GM12878 (cell line): Measurements from ENCODE around the gene HCN3. TPM values are rescaled to one million over a fixed set of nuclear protein-coding genes. Genes with fewer than 3 reads are reported as not detected.

Experiments used
- CBFB ChIP-seq: IDR thresholded peaks from 2 replicates; pipeline ENCODE4 v1.6.1; 2016; ENCODE audit warnings: antibody characterized with exemption, low read depth
- CHD1 ChIP-seq: IDR thresholded peaks from 2 replicates; pipeline ENCODE4 v1.6.1; 2012; ENCODE audit warnings: low read depth, low read length, improper control_type of control experiment
- EZH2 ChIP-seq: IDR thresholded peaks from 2 replicates; pipeline ENCODE4 v1.6.1; 2012; ENCODE audit warnings: low read depth, mild to moderate bottlenecking, control low read depth, inconsistent platforms, low read length, borderline replicate concordance; ENCODE audit not compliant: control insufficient read depth
- RBBP5 ChIP-seq: fragments of 200-600 bp; sonication (generic); conservative IDR thresholded peaks from 2 replicates; pipeline ENCODE4 v1.6.1; 2016
- TCF3 ChIP-seq: IDR thresholded peaks from 2 replicates; pipeline ENCODE4 v1.6.1; 2012; ENCODE audit warnings: low read depth, mild to moderate bottlenecking, low read length, borderline replicate concordance; ENCODE audit not compliant: insufficient read depth
- YY1 ChIP-seq: IDR thresholded peaks from 2 replicates; pipeline ENCODE4 v1.6.1; 2011; ENCODE audit warnings: low read depth, mild to moderate bottlenecking, low read length
- polyA plus RNA-seq, 11 experiments: library from polyadenylated mRNA; depleted of rRNA in 4 of 11; unstranded in 6 of 11; stranded (reverse) in 5 of 11; fragments of >200 nt; fragmentation: Nextera tagmentation in 4 of 11; fragmentation: Illumina TruSeq in 1 of 11; extraction: Ambion mirVana in 4 of 11; extraction: Trizol in 1 of 11; gene quantifications; 1 replicate in 1 of 11; 2 replicates in 10 of 11; pipeline versions ENCODE4 v1.2.1 to v1.2.3, GENCODE V29; 2011 to 2016; ENCODE audit warnings: inconsistent platforms in 2 of 11, missing spikeins in 2 of 11, low read depth in 1 of 11
- total RNA-seq, 4 experiments: library from RNA; depleted of rRNA in 3 of 4; stranded (reverse); fragments of >200 nt in 3 of 4; fragmentation: Illumina TruSeq in 1 of 4; extraction: Trizol in 1 of 4; gene quantifications; 2 replicates each; pipeline versions ENCODE4 v1.2.1 to v1.2.3, GENCODE V29; 2013 to 2021
- TF ChIP-seq, protein P1 (sequence below): fragments of 450-650 bp; formaldehyde crosslinking; IDR thresholded peaks from 2 replicates; pipeline ENCODE4 v1.5.0; 2022; ENCODE audit warnings: mild to moderate bottlenecking, missing genetic modification characterization
- TF ChIP-seq, protein P2 (sequence below): fragments of 450-650 bp; conservative IDR thresholded peaks from 2 replicates; pipeline ENCODE4 v1.6.1; 2017; ENCODE audit warnings: mild to moderate bottlenecking, moderate library complexity
- TF ChIP-seq, protein P3 (sequence below), 3 experiments: IDR thresholded peaks in 2 of 3; conservative IDR thresholded peaks in 1 of 3; 2 replicates each; pipeline ENCODE4 v1.5.1; 2011; ENCODE audit warnings: low read depth in 3 of 3, low read length in 3 of 3, mild to moderate bottlenecking in 3 of 3, control low read depth in 2 of 3, moderate library complexity in 2 of 3, inconsistent platforms in 1 of 3, mixed read lengths in 1 of 3; ENCODE audit not compliant: control insufficient read depth in 2 of 3, insufficient read depth in 1 of 3; ENCODE audit errors: extremely low read depth in 1 of 3
- TF ChIP-seq, protein P4 (sequence below): fragments of 450-650 bp; IDR thresholded peaks from 2 replicates; pipeline ENCODE4 v1.6.1; 2017; ENCODE audit warnings: antibody characterized with exemption, mild to moderate bottlenecking, moderate library complexity
- TF ChIP-seq, protein P5 (sequence below): fragments of 450-650 bp; IDR thresholded peaks from 2 replicates; pipeline ENCODE4 v1.6.1; 2017; ENCODE audit warnings: mild to moderate bottlenecking, moderate library complexity

The HCN3 gene
- total and polyA plus RNA-seq, 10 of the 15 experiments (the other 5 are each of a cell fraction or from before 2014, with no cell fraction given), result 0.08 to 4.1 (median 1.8) TPM

DNA sequence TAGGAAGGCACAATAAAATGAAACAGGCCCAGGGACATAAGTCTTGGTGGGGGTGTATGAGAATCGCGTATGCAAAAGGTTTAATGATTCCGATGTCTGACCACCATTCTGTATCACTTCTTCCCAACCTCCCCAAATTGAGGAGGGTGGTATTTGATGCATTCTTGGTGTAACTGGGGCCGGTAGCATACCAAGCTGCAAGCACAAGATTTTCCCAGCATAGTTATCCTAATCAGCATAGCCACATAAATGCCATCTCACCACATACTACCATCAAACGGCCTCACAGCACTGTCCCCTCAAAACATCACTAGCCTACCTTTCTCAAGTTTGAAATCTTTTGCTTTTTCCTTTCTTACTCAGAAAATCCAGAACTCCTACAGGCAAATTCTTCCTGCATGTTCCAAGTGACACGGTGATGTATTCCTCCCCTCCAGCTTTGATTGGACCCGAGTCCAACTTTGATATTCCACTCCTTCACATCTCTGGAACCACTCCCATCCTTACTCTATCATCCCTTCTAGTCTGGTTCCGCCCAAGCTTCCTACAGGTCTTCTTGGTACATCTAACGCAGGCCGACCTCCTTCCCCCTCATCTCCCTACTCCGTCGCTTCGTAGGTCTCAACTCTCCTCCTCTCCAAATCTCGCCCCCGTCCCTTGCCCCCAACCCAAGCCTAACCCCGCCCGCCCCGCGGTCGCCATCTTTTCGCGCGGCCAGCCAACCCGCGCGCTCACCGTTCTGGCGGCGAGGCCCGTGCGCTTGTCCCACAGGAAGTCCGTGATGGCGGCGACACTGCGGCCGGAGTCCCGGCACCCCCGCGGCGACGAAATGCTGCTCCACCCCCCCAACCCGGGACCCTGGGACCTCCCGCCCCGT lies 4.6 kb upstream of the HCN3 start (continued):
- TF ChIP-seq, protein P1, sequence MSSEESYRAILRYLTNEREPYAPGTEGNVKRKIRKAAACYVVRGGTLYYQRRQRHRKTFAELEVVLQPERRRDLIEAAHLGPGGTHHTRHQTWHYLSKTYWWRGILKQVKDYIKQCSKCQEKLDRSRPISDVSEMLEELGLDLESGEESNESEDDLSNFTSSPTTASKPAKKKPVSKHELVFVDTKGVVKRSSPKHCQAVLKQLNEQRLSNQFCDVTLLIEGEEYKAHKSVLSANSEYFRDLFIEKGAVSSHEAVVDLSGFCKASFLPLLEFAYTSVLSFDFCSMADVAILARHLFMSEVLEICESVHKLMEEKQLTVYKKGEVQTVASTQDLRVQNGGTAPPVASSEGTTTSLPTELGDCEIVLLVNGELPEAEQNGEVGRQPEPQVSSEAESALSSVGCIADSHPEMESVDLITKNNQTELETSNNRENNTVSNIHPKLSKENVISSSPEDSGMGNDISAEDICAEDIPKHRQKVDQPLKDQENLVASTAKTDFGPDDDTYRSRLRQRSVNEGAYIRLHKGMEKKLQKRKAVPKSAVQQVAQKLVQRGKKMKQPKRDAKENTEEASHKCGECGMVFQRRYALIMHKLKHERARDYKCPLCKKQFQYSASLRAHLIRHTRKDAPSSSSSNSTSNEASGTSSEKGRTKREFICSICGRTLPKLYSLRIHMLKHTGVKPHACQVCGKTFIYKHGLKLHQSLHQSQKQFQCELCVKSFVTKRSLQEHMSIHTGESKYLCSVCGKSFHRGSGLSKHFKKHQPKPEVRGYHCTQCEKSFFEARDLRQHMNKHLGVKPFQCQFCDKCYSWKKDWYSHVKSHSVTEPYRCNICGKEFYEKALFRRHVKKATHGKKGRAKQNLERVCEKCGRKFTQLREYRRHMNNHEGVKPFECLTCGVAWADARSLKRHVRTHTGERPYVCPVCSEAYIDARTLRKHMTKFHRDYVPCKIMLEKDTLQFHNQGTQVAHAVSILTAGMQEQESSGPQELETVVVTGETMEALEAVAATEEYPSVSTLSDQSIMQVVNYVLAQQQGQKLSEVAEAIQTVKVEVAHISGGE, result no peak
- TF ChIP-seq EZH2, result no peak
- TF ChIP-seq, protein P2, sequence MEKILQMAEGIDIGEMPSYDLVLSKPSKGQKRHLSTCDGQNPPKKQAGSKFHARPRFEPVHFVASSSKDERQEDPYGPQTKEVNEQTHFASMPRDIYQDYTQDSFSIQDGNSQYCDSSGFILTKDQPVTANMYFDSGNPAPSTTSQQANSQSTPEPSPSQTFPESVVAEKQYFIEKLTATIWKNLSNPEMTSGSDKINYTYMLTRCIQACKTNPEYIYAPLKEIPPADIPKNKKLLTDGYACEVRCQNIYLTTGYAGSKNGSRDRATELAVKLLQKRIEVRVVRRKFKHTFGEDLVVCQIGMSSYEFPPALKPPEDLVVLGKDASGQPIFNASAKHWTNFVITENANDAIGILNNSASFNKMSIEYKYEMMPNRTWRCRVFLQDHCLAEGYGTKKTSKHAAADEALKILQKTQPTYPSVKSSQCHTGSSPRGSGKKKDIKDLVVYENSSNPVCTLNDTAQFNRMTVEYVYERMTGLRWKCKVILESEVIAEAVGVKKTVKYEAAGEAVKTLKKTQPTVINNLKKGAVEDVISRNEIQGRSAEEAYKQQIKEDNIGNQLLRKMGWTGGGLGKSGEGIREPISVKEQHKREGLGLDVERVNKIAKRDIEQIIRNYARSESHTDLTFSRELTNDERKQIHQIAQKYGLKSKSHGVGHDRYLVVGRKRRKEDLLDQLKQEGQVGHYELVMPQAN, result no peak
- TF ChIP-seq, protein P3, sequence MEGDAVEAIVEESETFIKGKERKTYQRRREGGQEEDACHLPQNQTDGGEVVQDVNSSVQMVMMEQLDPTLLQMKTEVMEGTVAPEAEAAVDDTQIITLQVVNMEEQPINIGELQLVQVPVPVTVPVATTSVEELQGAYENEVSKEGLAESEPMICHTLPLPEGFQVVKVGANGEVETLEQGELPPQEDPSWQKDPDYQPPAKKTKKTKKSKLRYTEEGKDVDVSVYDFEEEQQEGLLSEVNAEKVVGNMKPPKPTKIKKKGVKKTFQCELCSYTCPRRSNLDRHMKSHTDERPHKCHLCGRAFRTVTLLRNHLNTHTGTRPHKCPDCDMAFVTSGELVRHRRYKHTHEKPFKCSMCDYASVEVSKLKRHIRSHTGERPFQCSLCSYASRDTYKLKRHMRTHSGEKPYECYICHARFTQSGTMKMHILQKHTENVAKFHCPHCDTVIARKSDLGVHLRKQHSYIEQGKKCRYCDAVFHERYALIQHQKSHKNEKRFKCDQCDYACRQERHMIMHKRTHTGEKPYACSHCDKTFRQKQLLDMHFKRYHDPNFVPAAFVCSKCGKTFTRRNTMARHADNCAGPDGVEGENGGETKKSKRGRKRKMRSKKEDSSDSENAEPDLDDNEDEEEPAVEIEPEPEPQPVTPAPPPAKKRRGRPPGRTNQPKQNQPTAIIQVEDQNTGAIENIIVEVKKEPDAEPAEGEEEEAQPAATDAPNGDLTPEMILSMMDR (IDR thresholded peaks at IDR 0.05 in 2 of 3, conservative IDR thresholded peaks at IDR 0.05 in 1 of 3; ENCODE audit: control insufficient read depth in 2 of 3, extremely low read depth in 1 of 3, insufficient read depth in 1 of 3, low read depth in 3 of 3, low read length in 3 of 3), result no peak
- TF ChIP-seq RBBP5, result no peak
- TF ChIP-seq YY1, result peak; percentile 94
- TF ChIP-seq, protein P4, sequence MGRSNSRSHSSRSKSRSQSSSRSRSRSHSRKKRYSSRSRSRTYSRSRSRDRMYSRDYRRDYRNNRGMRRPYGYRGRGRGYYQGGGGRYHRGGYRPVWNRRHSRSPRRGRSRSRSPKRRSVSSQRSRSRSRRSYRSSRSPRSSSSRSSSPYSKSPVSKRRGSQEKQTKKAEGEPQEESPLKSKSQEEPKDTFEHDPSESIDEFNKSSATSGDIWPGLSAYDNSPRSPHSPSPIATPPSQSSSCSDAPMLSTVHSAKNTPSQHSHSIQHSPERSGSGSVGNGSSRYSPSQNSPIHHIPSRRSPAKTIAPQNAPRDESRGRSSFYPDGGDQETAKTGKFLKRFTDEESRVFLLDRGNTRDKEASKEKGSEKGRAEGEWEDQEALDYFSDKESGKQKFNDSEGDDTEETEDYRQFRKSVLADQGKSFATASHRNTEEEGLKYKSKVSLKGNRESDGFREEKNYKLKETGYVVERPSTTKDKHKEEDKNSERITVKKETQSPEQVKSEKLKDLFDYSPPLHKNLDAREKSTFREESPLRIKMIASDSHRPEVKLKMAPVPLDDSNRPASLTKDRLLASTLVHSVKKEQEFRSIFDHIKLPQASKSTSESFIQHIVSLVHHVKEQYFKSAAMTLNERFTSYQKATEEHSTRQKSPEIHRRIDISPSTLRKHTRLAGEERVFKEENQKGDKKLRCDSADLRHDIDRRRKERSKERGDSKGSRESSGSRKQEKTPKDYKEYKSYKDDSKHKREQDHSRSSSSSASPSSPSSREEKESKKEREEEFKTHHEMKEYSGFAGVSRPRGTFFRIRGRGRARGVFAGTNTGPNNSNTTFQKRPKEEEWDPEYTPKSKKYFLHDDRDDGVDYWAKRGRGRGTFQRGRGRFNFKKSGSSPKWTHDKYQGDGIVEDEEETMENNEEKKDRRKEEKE, result no peak
- TF ChIP-seq CHD1, result no peak
- TF ChIP-seq CBFB, result no peak
- TF ChIP-seq, protein P5, sequence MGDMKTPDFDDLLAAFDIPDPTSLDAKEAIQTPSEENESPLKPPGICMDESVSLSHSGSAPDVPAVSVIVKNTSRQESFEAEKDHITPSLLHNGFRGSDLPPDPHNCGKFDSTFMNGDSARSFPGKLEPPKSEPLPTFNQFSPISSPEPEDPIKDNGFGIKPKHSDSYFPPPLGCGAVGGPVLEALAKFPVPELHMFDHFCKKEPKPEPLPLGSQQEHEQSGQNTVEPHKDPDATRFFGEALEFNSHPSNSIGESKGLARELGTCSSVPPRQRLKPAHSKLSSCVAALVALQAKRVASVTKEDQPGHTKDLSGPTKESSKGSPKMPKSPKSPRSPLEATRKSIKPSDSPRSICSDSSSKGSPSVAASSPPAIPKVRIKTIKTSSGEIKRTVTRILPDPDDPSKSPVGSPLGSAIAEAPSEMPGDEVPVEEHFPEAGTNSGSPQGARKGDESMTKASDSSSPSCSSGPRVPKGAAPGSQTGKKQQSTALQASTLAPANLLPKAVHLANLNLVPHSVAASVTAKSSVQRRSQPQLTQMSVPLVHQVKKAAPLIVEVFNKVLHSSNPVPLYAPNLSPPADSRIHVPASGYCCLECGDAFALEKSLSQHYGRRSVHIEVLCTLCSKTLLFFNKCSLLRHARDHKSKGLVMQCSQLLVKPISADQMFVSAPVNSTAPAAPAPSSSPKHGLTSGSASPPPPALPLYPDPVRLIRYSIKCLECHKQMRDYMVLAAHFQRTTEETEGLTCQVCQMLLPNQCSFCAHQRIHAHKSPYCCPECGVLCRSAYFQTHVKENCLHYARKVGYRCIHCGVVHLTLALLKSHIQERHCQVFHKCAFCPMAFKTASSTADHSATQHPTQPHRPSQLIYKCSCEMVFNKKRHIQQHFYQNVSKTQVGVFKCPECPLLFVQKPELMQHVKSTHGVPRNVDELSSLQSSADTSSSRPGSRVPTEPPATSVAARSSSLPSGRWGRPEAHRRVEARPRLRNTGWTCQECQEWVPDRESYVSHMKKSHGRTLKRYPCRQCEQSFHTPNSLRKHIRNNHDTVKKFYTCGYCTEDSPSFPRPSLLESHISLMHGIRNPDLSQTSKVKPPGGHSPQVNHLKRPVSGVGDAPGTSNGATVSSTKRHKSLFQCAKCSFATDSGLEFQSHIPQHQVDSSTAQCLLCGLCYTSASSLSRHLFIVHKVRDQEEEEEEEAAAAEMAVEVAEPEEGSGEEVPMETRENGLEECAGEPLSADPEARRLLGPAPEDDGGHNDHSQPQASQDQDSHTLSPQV, result no peak
- TF ChIP-seq TCF3, result no peak
